GM19043 (cell line): ENCODE data around the gene RNF25.

Experiments
- ATAC-seq: cut with Tn5 transposase; IDR thresholded peaks from one replicate; pipeline ENCODE4 v1.9.1; 2021; ENCODE audit warnings: low read depth; ENCODE audit not compliant: unreplicated experiment

RNF25 gene

DNA sequence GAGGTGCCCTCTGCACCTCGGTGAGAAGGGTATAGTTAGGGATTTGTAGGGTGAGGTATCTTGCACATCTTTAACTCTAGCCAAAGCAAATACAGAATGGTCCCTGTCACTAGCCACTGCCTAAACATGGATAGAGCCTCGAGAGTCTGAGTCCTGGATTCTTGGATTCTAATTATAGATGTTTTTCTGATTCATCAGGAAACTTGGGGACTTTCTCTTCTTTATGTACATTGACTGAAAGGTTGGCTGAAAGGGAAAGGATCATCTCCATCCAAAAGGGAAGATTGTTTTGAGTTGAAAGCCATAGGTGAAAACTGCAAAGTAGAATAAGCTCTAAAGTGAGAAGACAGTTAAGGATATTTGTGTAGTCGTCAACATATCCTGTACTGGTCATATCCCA is 8.3 kb upstream of the RNF25 start:
- no peak for ATAC-seq

DNA sequence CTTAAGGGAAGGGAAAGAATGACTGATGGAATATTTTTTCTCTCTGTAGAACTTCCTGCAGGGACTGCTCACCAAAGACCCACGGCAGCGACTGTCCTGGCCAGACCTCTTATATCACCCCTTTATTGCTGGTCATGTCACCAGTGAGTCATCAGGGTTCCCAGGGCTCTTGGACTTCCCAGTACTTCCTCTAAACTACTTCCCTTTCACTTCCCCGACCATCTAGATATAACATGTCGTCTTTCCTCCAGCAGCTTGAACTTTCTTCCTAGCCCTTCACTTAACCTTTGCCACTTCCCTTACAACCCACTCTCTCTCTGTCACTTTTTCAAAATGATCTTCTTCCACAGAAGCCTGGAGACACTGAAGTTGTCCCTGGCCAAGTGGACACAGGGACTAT is 7.3 kb upstream of the RNF25 start:
- no peak for ATAC-seq

DNA sequence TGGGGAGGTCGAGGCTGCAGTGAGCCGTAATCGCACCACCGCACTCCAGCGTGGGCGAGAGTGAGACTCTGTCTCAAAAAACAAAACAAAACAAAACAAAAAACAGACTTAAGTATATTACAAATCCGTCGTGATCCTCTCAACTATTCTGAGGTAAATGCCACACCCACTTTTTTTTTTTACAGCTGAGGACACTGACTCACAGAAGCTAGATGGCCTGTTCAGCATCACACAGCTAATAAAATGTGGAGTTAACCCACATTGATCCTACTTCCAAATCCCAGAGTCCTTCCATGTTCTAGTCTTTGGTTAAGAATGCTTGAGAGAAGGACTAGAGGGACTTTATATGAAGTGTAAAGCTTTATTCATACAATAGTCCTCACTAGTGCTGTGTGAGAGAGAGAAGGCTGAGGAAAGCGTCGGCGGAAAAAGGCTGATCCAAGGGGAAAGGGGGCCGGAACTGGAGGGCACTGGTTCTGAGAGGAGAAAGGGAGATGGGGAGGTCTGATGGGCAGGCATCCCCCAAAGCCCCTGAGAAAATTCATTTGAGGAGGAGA is 627 bp downstream of the RNF25 start:
- ATAC-seq, result no peak

DNA sequence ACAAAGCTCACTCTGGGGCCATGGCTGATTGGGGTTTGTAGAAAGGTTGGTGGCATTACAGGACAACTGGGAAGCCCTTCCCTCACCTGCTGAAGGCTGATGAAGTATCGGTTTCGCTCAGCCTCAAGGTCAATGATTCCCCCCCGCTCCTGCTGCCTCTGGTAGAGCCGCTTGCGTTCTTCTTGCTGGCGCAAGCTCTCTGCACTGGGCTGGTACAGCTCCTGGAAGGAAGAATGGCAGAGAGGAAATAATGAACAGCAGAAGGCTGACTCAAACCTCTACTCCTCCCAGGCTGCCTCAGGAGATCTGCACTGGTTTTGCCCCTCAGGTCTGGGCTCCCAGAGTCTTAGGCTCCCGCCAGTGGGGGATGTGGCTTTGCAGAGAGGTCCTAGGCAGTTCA is 7.1 kb downstream of the RNF25 start:
- no peak for ATAC-seq

DNA sequence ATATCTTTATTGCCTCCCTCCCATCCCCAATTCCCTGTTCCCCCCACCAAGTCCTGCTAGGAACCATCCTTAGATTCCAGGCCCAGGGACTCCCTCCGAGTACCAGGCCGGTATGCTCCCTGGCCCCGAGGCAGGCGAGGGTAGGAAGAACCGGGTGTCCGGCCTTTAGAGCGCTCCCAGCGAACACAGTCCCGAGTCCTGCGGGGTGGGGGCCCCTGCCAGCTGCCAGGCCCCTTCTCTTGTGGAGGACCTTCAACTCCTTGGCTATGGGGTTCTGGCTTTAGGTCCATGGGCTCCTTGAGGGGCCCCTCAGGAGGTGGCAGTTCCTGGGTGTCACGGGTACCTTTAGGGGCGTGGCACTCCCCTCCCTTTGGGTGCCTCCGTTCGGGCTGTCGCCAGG is 7.9 kb downstream of the RNF25 start:
- no peak for ATAC-seq

DNA sequence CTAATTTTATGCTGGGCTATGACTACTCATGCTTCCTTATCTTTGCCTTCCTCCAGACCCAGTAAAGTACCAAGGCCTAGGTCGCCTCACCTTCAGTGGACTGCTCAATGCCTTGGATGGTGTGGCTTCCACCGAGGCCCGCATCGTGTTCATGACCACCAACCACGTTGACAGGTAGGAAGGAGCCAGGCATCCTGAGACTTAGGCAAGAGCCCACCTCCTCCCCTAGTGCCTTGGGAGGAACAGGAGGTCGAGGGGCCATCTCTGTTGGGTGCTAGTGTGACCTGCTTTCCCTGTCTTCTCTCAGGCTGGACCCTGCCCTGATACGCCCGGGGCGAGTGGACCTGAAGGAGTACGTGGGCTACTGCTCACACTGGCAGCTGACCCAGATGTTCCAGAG is 9.0 kb downstream of the RNF25 start:
- no peak for ATAC-seq

DNA sequence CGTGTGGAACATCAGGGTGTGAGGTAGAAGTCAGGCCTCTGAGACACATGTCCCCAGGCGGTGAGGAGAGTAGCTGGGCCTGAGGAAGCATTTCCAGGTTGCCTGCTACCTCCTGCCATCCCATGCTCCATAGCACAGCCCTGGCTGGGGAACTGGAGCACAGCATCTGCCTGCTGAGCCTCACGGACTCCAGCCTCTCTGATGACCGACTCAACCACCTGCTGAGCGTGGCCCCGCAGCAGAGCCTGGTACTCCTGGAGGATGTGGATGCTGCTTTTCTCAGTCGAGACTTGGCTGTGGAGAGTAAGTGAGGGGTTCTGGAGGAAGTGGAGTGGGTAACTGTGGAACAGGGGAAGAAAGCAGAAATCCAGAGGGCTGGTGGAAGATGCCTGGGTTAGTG is 9.4 kb downstream of the RNF25 start:
- no peak for ATAC-seq

DNA sequence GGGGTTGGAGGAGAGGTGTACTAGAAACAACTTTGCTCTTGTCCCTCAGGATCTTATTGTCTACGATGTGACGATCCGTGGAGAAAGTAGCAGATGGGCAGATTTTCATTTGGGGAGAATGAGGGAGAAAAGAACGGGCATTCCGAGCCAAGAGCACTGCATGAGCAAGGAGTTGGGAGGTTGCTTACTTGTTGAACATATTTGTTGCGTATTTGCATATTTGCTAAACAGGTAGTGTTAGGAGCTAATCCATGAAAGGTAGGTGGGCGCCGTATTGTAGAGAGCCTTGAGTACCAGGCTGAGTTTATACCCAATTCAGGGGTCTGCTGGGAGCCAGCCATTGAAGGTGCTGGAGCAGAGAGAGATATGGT is 11.8 kb downstream of the RNF25 start:
- ATAC-seq, result no peak

DNA sequence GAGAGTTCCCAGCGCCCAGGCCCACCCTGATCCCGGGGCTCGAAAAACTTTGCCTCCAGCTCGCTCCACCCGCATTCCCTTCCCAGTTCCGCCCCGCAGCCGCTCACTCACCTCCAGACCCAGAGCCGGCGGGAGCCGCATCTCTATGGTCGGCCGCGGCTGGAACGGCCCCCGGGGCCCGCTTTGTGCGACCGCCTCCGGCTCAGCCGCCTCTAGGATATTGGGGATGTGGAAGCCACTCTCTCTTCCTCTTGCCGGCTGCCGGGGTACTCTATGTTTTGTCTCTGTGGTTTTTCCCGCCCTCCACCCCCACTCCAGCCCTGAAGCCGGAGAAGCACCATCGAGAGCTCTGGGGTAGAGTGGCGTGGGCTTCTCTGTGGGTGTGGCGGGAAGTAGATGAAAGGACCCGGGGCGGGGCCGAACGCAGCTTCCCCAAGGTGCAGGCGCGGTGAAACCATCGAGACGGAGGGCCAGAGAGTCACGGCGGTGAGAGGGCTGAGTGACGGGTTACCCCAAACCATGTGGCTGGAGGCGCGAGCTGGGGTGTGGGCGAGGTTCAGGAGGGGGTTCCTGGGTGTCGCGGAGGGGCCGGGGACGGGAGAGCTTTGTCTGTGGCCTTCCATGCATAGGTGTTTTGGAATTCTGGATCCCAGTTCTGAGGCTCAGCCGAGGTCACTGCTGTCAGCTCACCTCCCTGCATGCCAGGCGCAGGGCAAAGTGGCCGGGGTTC is 12.4 kb downstream of the RNF25 start, which contains the start of the genes BCS1L and ZNF142:
Gene BCS1L (plus strand): TSS at position 426 of the 730 bp plus-strand sequence. CDS start 1,305 bp downstream, outside the sequence.
Gene ZNF142 (minus strand): TSS at position 366 of the 730 bp plus-strand sequence. CDS start 3,194 bp downstream, outside the sequence.
- peak; percentile 96 for ATAC-seq

DNA sequence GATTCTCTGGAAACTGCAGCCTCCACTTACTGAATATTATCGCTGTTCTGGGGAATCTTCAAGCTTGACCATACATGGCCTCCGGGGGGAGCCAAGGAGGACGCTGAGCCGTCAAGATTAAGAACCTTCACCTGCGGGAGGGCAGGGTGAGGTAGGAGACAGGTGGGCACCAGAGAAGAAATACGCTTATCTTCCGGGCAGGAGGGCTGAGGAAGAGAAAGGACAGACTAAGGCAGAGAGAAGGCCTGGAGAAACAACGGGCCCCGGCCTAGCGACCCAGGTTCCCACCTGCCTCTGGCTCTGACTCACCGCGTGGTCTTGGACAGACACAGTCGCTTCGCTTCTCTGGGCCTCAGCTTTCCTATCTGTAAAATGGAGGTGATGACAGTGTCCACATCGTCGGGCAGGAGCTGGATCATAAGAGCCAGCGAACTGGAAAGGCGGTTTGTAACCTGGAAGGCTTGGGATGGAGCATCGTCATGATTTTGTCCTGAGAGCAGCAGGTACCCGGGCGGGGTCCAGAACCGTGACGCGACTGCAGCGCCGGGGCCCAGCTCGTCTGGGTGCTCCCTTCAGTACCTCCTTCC is 13.0 kb downstream of the RNF25 start:
- peak; percentile 30 for ATAC-seq

DNA sequence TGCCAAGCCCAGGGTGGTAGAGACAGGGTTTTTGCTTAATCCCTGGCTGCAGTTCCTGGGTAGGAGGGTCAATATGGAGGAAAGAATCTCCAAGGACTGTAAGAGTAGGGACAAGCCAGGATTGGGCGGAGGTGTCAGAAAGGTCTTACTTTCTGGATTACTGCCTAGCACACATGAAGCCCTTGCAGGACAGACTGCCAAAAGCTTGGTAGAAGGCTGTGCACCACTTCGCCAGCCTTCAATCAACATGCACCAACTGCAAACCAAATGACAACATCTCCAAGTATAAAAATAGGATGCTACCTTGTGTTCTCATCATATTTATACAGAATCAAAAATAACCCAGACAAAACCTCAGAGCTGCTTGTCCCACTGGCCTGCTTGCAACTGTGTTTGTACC is 16.1 kb downstream of the RNF25 start:
- ATAC-seq, result no peak

DNA sequence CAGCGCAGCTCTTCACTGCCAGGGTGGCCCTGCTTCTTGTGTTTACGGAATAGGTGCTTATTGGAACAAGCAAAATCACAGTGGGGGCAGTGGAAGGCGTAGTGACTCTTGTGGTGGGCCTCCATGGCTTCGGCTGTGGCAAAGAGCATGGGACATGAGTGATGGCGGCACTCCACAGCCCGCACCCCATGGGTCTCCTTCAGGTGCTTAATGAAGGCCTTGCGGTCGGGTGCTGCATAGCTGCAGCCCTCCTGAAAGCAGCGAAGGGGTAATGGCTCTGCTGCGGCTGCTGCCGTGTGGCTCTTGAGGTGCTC is 23.1 kb downstream of the RNF25 start:
- ATAC-seq, result no peak

DNA sequence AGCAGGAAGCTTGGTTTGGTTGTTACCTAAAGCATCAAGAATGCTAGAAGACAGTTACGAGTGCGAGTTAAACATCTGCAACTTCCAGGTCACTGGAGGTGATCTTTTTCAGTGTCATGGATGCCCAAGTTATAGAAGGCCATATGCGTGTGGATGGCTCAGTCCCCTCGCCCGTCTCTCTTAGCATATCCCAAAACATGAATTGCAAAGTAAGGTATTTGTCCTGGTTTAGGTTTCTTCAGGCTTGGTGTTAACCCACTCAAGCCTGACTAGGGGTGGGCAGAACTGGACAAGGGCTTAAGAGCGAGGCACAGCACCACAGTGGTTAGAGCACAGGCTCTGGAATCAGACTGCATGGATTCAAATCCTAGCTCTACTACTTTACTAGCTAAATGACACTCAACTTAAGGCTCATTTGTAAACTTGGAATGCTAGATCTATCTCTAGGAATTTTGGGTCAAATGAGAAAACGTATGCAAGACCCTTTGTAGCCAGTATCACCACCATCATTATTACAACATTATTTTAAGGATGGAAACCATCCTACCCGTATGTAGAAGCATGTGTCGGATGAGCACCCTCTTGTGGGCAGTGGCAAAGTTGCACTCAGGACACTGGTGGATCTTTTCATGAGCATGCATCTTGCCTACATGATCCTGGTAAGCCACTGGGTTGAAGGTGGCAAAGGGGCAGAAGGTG is 23.6 kb downstream of the RNF25 start:
- ATAC-seq, result no peak

DNA sequence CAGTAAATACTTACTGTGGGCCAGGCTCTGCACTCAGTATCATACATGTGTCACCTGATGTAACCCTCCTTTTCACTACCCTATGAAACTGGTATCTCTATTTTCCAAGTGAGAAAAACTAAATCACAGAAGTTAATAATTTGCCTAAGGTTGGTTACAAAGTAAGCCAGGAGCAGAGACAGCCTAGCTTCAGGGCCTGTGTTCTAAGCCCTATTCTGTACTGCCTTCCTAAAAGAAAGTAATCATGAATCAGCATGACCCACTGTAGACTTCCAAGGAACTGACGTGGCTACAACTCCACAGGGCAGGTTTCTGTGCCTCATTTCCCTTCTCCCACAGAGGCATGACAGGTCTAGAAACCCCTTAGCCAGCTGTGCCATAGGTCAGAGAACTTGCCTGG is 26.7 kb downstream of the RNF25 start:
- ATAC-seq, result peak; percentile 77

DNA sequence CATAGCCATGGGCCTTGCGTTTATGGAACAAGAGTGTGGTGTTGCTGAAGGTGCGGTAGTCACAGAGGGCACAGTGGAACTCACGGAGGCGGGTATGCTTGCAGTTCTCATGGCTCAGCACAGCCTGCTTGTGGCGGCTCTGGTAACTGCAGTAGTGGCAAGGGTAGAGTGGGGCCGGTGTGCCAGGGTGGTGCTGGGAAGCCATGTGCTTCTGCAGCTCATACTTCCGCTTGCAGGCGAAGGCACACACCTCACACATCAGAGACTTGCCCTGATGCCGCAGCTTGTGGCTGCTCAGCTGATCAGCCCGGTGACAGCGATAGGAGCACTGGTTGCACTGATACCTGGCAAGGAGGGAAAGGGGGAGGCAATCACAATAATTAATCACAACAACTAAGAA is 27.1 kb downstream of the RNF25 start:
- no peak for ATAC-seq

DNA sequence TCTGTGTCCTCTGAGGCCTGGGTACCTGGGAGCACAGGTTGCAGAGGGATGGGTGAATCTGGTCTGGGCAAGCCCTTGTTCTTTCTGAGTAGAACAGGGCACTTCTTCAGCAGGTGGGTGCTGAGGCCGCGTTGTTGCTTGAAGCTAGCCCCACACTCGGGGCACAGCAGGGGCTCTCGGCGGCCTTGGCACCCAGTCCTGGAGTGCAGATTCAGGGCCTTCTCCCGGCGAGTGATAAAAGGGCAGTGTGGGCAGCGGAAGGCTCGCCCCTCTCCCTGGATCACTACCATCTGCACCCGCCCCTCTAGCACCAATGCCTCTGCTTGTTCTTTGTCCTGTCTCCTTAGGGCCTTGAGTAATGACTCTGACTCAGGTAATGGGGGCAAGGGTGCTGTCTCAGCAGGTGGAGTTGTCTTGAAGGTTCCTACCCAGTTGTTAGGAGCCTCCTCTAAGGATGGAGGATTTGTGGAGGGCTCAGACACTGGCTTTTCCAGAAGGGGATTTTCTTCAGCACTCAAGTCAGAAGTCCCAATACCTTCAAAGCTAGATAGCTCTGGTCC is 28.0 kb downstream of the RNF25 start:
- ATAC-seq, result no peak

DNA sequence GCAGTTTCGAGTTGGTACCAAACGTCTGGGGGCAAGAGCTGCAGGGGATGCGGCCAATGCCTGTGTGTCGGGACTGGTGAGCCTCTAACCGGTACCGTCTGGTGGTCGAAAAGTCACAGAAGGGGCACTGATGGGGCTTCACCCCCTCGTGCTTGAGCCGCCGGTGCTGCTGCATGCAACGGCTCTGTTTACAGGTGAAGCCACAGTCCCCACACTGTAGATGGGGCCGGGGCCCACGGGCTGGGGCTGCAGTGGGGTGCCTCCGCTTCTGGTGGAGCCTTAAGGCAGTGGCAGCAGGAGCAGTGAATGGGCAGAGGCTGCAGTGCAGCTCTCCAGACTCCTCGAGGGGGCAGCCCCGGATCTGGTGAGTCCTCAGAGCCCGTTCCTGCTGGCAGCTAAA is 29.0 kb downstream of the RNF25 start:
- no peak for ATAC-seq

DNA sequence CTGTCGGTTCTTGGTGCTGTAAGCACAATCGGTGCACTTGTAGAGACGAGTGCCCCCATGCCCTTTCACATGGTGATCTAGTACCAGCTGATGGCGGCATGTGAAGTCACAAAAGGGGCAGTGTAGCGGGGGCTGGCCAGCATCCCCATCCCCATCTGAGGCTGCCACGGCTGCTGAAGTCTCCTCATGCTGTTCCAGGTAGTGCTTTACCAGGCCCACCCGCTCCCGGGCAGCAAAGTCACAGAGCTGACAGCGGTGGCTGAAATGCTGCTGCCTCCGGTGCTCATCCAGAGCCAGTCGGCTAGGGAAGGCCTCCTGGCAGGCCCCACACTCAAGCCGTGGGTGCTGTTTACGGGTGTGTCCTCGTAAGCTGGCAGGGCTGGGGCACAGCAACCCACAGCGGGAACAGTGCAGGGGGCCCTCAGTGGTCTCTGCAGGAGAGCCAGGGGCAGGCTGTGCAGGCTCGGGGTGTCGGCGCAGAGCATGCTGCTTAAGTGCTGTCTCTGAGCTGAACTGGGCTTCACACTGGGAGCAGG is 29.6 kb downstream of the RNF25 start:
- ATAC-seq, result no peak

DNA sequence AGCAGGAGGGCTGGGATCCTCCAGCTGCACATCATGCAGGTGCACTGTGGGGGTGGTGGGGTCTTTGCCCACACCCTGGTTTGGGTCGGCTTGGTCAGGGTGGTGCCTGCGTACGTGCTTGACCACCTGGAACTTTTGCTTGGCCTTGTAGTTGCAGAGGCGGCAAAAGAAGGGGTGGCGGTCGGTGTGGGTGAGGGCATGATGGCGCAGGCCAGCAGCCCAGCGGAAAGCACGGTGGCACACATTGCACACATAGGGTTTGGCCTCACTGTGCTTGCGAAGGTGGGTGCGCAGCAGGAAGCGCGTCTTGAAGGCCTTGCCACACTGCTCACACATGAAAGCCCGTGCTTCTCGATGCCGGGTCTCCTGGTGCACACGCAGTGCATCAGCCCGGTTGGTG is 33.4 kb downstream of the RNF25 start:
- no peak for ATAC-seq

DNA sequence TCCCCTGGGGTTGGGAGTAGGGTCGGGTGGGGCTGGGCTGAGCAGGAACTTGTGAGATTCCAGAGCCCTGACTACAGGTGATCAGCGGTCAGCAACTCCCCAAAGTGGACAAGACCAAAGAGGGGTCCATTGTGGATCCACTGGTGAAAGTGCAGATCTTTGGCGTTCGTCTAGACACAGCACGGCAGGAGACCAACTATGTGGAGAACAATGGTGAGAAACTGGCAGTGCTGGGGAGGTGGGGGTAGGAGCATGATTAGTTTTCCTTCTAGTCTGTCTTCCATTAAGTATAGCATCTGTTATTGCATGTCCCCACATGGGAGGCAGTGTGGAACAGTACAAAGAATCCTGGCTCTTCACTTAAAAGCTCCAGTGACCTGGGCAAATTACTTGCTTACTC is 36.1 kb downstream of the RNF25 start:
- ATAC-seq, result no peak

DNA sequence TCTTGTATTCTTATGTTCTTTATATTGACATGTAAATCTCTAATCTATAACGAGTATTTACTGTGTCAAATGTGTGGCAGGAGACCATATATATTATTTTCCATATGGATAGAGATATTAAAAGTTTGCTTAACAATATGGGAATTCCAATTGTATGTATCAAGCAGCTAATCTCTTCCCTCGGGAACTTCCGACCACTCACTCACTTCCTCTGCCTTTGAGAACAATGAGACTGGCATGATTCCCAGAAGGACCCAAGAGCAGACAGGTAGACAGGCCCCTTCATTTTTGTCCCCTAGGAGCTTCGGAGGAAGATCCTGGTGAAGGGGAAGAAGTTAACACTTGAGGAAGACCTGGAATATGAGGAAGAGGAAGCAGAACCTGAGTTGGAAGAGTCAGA is 40.0 kb downstream of the RNF25 start:
- ATAC-seq, result no peak
